Endometrial microvascular endothelial cells (primary cell): ENCODE measurements around the gene LBX2. TPM values are rescaled to one million over a fixed set of nuclear protein-coding genes. Genes with fewer than 3 reads are reported as not detected.

ENCODE experiments used
- in situ Hi-C: cut with HindIII; loops from 2 replicates; pipeline ENCODE4 v1.10.0; 2017; ENCODE audit warnings: low sequenced_read_pairs, low pct_unique_long_range_greater_than_20kb; ENCODE audit errors: inconsistent ontology term
- total RNA-seq: library from RNA; depleted of rRNA; stranded (reverse); fragments of >200 nt; gene quantifications from one replicate; pipeline ENCODE4 v1.2.3, GENCODE V29; 2015; ENCODE audit errors: inconsistent ontology term

LBX2 gene, protein sequence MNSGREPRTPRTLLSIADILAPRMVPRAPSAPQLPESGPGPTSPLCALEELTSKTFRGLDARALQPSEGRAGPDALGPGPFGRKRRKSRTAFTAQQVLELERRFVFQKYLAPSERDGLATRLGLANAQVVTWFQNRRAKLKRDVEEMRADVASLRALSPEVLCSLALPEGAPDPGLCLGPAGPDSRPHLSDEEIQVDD
- total RNA-seq: 2.5 TPM

DNA sequence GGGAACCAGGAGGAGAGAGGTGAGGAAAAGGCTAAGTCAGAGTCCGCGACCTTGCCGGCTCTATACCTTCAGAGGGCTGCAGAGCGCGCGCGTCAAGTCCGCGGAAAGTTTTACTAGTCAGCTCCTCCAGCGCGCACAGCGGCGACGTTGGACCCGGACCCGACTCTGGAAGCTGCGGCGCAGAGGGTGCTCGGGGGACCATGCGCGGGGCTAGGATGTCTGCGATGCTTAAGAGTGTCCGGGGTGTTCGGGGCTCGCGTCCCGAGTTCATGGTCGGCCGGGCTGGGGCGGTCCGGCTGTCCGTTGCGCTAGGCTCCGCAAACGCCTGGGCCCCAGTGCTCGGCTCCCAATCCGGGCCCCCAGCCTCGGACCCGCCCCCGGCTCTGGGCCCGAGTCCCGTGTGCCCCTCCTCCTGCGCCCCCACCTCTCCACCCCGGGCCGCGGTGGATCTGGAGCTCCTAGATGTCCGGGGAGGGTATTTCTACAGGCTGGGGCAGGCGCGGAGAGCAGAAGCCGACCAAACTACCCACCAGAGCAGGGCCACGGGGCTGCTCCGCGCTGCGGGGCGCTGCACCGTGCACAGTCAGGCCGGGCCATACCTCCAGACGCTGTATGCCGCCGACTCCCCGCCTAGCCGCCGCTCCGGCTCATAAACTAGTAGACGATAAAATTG, at the start of gene LBX2:
Gene LBX2 (minus strand): TSS at position 337 of the 673 bp plus-strand sequence. CDS start 66 bp downstream, at position 271.
- in situ Hi-C loops: no loop called here

DNA sequence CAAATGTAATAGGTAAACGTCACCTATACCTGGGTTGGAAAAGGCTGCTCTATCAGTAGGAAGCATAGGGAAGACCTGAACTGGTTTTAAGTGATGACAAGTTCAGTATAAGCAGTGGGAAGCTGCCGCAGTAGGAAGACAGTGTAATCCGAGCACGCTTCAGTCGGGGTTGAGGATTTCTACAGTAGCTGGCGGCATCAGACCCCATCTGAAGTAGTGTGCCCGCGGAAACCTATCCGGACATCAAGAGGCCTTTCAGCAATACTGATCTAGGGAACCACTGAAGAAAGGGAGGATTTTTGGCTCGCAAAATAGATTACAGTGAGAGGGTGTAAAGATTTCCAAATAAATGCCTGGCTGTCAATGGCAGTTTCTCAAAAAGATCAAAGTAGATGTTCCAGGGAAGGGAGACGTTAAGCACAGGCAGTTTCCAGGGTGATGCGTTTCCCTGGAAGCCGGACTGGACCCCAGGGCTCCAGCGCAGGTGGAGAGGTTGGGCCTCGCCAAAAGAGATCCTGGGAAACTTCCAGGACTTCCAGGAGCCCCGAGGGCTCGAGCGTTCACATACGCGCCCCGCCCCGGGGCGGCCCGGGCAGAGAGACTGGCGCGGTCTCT, 49.0 kb upstream of the LBX2 start:
- in situ Hi-C loops: no loop called here

DNA sequence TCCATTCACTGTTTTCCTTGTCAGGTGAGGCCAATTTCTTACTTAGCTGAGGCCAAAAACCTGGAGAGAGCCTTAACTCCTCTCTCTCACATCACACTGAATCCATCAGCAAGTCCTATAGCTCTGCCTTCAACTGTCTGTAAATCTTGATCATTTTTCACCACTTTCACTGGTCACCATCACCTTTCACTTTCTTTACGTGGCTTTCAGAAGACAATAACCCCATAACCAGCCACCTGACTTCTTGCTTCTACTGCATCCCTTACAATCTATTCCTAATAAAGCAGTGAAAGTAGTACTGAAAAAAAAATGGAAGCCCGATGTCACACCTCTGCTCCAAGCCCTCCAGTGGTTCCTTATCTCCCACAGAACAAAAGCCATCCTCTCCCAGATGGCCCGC, 46.6 kb upstream of the LBX2 start:
- in situ Hi-C loops: no loop called here

DNA sequence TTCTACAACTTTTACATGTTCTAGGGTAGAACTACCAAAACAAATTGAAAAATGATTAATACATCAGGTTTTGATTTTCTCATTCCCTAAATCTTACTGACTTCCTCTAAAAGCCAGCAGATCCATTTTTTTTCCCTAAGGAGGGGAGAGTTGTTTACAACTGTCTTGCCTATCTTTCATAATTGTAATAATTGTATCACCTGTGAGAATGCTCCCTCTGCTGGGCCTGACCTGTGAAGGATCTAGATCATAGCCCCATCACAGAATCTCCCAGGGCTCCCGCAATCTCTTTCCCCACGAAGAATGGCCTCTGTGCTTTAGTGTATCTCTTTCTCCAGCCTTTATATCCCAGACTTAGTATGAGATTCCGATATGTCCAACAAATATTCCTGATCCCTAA, 45.2 kb upstream of the LBX2 start:
- in situ Hi-C loops: no loop called here

DNA sequence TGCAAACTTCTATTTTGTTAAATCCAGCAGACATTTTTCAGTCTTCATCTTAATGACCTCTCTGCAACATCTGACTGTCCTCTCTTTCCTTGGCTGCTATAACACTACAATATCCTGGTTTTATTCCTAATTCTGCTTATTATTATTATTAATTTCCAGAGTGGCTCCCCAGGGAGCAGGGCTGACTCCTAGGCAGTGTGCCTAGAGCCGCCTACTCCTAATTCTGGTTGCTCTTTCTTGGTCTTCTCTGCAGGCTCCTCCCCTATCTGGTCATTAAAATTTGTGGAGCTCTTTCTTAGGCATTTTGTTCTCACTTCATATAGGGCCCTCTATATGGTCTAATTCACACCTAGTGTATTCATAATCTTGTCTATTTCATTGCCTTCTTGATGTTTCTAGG, 43.6 kb upstream of the LBX2 start:
- in situ Hi-C loops: no loop called here

DNA sequence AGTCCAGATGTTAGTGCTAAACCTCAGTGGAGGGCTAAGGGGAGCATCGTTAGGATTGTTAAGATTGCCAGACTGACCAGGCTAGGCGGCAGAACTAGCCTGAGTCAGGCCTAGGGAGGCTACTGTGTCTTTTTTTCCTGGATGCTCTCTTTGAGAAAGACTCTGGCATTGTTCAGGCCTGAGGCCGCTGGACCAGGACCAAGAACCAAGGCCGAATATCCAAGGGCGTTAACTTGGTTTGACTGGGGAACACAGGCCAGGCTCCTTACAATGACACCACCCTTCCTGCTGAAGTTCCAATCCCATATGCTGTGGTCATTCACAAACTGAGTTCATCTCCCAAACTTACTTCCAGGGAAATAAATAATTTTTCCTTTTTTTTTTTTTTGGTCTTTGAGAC, 40.9 kb upstream of the LBX2 start:
- in situ Hi-C loops: no loop called here

DNA sequence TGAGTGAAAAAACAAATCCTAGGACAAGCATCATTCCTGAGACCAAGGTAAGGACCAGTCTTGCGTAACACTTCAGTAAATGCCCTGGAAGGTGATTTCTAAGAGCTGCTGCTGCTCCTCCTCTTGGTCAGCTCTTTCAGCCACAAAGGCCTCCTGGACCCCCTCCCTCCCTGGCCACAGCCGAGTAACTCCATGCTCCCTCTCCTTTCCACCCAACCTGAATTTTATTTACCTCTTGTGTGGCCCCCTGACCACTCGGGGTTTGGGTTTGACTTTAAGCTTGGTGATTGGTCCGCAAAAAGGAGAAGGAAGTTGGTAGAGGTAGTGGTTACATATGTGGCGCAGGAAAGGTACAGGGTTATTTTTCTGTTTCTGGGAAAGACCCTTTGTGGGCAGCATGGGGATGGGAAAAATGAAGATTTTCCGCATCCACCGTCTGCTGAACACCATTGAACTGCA, 39.5 kb upstream of the LBX2 start:
- in situ Hi-C loops: no loop called here

DNA sequence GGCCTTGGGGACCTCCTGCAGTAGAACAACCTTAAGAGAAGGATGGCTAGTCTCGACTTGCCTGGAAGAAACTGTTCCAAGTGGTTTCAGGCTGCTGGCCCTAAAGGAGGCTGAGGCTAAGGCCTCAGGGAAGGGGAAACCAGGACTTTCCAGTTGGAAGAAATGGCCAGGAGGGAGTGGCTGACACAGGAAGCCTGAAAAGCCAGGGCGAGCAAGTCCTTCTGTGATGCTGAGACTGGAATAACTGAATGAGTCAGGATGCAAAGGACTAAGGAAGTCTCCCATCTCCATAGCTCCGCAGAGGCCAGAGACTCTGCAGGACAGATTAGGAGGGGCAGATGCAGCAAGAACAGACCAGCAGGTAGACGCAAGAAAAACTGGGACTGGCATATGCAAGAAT, 37.7 kb upstream of the LBX2 start:
- in situ Hi-C loops: no loop called here

DNA sequence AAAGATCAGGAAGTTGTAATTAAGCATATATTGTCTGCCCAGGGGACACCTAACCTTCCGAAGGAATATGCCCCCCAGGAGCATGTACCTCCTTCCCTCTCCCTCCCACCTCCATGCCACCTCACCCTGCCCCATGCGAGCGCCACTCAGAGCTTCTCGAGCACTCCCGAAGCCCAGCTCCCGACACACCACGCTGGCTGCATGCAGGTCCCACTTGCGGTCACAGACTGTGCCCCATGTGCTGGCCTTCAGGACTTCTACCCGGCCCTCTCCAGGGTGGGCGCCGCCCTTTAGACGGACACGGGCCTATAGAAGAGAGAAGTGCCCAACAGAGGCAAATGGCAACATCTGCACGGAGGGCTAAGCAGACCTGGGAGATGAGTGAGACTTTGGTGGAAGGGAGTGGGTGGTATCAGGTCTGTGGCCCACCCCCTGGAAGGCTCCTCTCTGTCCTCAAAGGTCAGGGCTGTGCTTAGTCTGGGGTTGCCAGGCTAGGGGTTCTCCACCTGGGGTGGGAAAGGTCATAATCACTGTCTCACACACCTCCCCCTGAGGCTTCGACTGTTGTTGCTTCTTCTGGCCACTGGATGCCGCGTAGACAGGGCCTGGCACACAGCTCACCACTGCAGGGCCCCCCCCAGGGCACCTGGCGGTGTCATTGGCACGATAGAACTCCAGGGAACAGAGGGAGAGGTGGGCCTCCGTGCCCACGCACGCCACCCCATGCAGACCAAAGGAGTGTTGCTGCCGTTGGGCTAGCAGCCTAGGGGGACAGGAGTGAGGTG, 37.0 kb upstream of the LBX2 start:
- in situ Hi-C loops: no loop called here

DNA sequence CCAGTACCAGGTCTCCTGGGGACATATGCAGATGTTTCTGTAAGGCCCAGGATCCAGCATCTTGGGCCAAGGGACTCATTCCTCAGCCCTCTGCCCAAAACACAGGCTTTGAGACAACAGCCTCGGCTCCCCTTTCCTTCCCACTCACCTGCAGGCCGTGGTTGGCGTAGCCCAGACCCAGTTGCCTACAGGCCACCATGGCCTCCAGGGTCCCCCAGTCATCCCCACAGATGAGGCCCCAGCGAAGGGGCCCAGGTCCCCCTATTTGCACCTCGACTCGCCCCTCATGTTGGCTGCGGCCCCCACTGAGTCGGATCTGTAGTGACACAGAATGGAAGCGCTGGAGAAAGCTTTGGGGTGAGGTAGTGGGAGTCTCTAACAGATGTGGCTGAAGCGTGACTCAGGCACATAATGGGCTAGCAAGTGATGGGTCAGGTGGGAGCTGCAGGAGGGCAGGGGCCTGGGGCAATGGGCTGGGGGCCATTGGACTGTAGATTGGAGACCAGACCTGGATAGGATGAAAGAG, 36.1 kb upstream of the LBX2 start:
- in situ Hi-C loops: no loop called here

DNA sequence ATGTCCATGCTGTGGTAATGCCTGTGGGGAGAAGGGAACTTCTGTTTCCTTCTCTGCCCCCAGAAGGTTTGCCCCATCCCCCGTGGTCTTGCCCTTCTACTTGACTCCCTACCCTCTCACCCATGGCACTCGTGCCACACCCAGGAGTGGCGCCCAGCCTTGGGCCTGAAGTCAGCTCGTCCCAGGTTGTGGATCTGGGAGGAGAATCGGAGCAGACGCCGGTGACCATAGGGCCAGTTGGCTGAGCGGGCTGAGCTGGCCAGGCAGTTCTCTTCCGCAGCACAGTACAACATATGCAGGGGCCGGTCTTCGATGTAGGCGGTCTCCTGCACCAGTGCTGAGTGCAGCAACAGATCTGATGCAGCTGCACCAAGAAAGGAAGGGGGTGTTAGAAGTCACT, 35.0 kb upstream of the LBX2 start:
- in situ Hi-C loops: no loop called here

DNA sequence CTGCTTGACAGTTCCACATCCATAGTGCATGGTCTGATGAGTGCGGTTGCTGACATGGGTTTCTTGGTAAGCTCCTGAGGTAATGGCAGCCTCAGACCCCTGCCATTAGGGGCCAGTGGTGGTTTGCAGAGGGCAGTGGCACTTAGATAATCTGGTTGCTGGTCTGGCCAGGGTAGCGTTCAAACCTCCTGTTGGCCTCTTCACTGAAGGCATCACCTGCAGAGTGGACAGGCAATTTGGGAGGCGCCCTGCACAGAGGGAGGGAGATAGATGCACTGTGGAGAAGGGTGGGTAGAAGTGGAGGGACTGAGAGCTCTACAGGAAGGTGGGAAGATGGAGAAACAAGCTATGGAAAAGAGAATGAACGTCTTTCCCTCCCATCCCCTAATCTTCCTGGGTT, 34.1 kb upstream of the LBX2 start:
- in situ Hi-C loops: no loop called here

DNA sequence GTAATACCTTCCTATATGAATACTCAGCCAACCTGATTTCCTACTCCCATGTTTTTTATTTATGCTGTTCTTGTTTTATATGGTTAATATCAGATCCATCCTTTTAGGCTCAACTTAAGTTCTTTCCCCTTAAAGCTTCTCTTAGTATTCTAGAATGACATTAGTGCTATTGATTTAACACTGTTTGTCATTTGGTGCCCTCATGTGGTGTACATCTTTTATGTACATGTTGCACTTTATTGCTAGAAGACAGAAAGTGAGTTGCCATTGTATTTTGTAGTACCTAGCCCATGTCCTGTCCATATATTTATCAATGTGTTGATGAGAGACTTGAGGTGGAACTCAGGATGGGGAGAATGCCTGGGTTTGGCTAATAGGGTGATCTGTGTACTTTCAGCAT, 32.8 kb upstream of the LBX2 start:
- in situ Hi-C loops: no loop called here

DNA sequence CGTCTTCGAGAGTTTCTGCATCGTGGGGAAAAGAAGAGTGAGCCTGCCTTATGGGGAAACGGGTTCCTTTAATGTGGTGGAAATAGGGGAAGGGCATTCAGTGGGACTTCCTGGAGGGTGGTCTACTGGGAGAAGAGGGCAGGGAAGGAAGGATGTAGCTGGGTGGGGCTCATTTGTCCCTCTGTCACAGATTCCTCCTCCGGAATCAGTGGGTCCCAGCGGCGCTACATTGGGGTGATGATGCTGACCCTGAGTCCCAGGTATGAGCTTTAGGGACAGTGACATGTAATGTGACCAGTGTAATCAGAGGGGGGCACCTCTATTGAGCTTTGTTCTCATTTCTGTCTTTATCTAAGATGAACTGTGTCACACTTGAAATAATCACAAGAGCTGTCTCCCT, 32.3 kb upstream of the LBX2 start:
- in situ Hi-C loops: no loop called here

DNA sequence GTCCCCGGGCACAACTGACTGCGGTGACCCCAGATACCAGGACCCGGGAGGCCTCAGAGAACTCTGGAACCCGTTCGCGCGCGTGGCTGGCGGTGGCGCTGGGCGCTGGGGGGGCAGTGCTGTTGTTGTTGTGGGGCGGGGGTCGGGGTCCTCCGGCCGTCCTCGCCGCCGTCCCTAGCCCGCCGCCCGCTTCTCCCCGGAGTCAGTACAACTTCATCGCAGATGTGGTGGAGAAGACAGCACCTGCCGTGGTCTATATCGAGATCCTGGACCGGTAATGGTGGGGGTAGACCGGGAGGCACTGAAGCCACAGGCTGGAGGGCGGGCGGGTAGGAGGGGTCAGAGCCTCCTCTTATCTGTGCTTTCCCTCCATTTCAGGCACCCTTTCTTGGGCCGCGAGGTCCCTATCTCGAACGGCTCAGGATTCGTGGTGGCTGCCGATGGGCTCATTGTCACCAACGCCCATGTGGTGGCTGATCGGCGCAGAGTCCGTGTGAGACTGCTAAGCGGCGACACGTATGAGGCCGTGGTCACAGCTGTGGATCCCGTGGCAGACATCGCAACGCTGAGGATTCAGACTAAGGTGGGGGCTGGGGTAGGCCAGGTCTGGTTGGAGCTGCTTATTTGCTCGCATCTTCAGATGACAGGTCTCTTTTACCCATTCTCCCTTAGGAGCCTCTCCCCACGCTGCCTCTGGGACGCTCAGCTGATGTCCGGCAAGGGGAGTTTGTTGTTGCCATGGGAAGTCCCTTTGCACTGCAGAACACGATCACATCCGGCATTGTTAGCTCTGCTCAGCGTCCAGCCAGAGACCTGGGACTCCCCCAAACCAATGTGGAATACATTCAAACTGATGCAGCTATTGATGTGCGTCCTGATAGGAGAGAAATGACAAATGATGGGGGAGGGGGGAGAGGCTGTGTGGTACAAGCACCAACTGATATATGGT, 31.1 kb upstream of the LBX2 start:
- in situ Hi-C loops: no loop called here

DNA sequence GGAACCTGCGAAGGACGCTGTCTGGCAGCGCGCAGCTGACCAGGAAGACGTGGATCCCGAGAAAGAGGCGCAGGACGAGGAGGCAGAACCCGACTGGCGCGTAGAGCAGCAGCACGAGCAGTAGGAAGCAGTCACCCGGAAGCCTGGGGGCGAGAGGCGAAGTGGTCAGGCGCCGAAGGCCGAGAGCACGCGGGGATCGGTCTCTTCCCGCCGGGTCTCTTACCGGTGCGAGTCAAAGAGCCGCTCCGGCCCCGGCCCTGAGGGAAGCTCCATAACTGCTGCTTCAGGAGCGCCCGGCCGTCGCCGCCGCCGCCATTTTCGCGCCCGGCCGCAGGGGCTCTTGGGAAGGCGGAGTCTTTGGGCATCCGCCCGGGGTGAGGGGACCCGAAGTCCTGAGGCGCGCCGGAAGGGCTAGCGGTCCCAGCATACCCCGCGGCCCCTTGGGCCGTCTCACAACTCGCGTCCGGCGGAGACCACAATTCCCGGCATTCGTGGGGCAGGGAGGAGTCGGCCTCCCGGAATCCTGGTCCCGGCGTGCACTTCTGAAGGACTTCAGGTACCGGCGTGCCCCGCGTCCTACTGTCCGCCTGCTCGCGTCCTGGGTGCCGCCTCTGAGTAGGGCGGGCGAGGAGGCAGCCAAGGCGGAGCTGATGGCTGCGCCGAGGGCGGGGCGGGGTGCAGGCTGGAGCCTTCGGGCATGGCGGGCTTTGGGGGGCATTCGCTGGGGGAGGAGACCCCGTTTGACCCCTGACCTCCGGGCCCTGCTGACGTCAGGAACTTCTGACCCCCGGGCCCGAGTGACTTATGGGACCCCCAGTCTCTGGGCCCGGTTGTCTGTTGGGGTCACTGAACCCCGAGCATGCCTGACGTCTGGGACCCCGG, 30.2 kb upstream of the LBX2 start, which contains the start of the genes AUP1 and HTRA2:
Gene AUP1 (minus strand): TSS at position 350 of the 882 bp plus-strand sequence. CDS start 77 bp downstream, at position 273.
Gene HTRA2 (plus strand): TSS at position 577 of the 882 bp plus-strand sequence. CDS start 74 bp downstream, at position 651.
- in situ Hi-C loops: no loop called here
